ENCODE results near the gene IL17F. TPM values are rescaled to one million over a fixed set of nuclear protein-coding genes. Genes with fewer than 3 reads are reported as not detected.

Gene IL17F
- polyA plus RNA-seq, 1 donor, result 0.40 TPM

- DNase-seq, result no peak
Observed at GRCh38 chr6:52189974-52190373, 54.3 kb downstream of the IL17F start.

- no peak for DNase-seq
Observed at GRCh38 chr6:52187098-52187497, 57.2 kb downstream of the IL17F start.

Other genes starting within 250 kb of the IL17F start
- 27.5 TPM for gene PKHD1, start 156.9 kb downstream of the IL17F start, polyA plus RNA-seq (ENCODE audit: insufficient read length)
- gene IL17A, start 58.1 kb downstream of the IL17F start, polyA plus RNA-seq (ENCODE audit: insufficient read length), result not detected
- gene MCM3, start 40.2 kb upstream of the IL17F start, polyA plus RNA-seq (ENCODE audit: insufficient read length), result 150 TPM
- 26.3 TPM for gene PAQR8, start 117.7 kb upstream of the IL17F start, polyA plus RNA-seq (ENCODE audit: insufficient read length)
- 88.3 TPM for gene EFHC1, start 175.8 kb upstream of the IL17F start, polyA plus RNA-seq (ENCODE audit: insufficient read length)

Measured in left kidney (tissue), 2 donors.